ENCODE data around the gene SPATA2L. TPM values are rescaled to one million over a fixed set of nuclear protein-coding genes. Genes with fewer than 3 reads are reported as not detected.

The SPATA2L gene
- total RNA-seq, 1 experiment from 2014 or later: 12.7 TPM

DNA sequence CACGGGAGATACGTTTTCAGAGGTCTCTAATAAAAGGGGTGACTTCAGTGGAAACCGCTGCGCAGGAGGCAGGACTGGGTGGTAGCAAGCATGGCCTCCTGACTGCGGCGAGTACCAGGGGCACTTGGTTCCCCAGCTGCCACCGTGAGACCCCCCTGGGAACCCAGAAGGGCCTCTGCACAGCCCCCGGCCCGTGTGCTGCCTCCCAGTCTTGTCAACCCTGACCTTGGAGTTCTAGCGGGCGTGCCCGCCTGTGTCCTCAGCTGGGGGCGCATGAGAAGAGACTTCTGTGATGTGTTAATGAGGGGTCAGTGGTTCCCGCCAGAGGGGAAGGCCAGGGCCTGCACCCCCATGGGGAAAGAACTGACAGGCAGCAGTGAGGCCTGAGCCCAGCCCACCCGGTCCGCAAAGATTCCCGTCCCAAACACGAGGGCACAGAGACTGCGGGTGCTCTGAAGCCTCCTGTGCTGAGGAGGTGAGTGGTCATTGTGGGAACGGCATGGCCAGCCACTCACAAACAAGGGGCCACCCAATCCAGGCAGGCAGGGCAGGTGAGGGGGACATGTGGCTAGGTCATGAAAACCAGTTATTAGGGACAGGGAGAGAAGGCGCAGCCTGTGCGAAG lies 29.2 kb upstream of the SPATA2L start:
- no peak overlapping the region for H3K4me3 ChIP-seq (ENCODE audit: low read depth in 2 of 2, low read length in 2 of 2)
- DNase-seq (ENCODE audit: low read depth, low spot score) (no peak), ATAC-seq (no peak)
- intact Hi-C loops (cut with micrococcal nuclease; ENCODE audit: unreplicated experiment) (no loop called here), in situ Hi-C loops (cut with HindIII; ENCODE audit: low pct_unique_long_range_greater_than_20kb, low sequenced_read_pairs) (no loop called here)
- CTCF ChIA-PET: no interaction called here
- TF ChIP-seq, protein P1, sequence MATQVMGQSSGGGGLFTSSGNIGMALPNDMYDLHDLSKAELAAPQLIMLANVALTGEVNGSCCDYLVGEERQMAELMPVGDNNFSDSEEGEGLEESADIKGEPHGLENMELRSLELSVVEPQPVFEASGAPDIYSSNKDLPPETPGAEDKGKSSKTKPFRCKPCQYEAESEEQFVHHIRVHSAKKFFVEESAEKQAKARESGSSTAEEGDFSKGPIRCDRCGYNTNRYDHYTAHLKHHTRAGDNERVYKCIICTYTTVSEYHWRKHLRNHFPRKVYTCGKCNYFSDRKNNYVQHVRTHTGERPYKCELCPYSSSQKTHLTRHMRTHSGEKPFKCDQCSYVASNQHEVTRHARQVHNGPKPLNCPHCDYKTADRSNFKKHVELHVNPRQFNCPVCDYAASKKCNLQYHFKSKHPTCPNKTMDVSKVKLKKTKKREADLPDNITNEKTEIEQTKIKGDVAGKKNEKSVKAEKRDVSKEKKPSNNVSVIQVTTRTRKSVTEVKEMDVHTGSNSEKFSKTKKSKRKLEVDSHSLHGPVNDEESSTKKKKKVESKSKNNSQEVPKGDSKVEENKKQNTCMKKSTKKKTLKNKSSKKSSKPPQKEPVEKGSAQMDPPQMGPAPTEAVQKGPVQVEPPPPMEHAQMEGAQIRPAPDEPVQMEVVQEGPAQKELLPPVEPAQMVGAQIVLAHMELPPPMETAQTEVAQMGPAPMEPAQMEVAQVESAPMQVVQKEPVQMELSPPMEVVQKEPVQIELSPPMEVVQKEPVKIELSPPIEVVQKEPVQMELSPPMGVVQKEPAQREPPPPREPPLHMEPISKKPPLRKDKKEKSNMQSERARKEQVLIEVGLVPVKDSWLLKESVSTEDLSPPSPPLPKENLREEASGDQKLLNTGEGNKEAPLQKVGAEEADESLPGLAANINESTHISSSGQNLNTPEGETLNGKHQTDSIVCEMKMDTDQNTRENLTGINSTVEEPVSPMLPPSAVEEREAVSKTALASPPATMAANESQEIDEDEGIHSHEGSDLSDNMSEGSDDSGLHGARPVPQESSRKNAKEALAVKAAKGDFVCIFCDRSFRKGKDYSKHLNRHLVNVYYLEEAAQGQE (IDR thresholded peaks at IDR 0.05; ENCODE audit: insufficient read depth in 1 of 2, low read depth in 2 of 2, low read length in 1 of 2): no peak
- TF ChIP-seq, protein P2, sequence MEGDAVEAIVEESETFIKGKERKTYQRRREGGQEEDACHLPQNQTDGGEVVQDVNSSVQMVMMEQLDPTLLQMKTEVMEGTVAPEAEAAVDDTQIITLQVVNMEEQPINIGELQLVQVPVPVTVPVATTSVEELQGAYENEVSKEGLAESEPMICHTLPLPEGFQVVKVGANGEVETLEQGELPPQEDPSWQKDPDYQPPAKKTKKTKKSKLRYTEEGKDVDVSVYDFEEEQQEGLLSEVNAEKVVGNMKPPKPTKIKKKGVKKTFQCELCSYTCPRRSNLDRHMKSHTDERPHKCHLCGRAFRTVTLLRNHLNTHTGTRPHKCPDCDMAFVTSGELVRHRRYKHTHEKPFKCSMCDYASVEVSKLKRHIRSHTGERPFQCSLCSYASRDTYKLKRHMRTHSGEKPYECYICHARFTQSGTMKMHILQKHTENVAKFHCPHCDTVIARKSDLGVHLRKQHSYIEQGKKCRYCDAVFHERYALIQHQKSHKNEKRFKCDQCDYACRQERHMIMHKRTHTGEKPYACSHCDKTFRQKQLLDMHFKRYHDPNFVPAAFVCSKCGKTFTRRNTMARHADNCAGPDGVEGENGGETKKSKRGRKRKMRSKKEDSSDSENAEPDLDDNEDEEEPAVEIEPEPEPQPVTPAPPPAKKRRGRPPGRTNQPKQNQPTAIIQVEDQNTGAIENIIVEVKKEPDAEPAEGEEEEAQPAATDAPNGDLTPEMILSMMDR (IDR thresholded peaks at IDR 0.05): no peak
- TF ChIP-seq POLR2AphosphoS5 (IDR thresholded peaks at IDR 0.05; ENCODE audit: low read depth, low read length) (no peak), TCF7L2 (IDR thresholded peaks at IDR 0.05; ENCODE audit: low read depth, low read length) (no peak), SIN3A (IDR thresholded peaks at IDR 0.05; ENCODE audit: borderline replicate concordance, insufficient read depth, low read depth, low read length) (no peak)
- H3K4me1 ChIP-seq (ENCODE audit: control insufficient read depth, insufficient read depth, low read length): no peaks in the 10 kb centered on the region
- H3K9me3 ChIP-seq (ENCODE audit: control insufficient read depth, insufficient read depth, low read depth, low read length): no peaks in the 10 kb centered on the region
- no peaks in the 10 kb centered on the region for H3K27me3 ChIP-seq (ENCODE audit: control insufficient read depth, insufficient read depth, low read length)
- peaks cover 3% of the 10 kb centered on the region; the same call in 1 of the 2 replicates for H3K36me3 ChIP-seq (ENCODE audit: control insufficient read depth, insufficient read depth, low read length)
- no TSS peak for BruUV-seq (replicated peaks)
- H3K27ac ChIP-seq (ENCODE audit: low read length): no peak overlapping the region
- POLR2A ChIA-PET: no interaction called here

DNA sequence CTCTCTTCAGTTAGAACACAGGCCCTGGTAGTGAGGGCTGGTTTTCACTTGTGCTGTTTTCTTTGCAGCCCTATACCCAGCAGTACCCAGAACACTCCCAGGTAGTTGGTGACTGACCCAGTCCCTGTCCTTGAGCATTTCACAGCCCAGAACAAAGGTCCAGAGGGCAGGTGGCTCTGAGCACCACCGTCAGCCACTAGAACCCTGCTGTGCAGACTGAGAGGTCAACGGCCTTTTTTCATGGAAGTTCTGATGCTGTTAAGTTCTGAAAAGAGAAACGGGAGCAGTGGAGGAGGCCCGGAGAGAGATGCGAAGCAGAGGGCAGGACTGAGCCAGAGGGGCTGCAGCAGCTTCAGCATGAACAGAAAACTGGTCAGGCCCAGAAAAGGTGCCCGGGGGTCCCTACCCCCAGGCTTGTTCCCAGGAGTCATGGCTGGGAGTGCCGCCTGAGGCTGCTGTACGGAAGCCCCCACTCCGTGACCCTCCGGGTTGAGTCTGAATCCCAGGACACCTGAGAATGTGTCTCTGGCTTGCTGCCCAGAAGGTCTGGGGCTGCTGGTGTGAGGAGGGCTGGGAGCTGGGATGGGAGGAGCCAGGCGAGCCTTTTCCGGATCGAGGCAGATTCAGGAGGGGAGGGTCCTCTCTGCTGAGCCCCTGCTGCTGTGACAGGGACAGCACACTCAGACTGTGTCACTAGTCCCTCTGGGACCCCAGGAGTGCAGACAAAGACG lies 28.5 kb upstream of the SPATA2L start:
- Histone ChIP-seq H3K36me3 (ENCODE audit: control insufficient read depth, insufficient read depth, low read length) (peaks cover 3% of the 10 kb centered on the region; the same call in 1 of the 2 replicates), H3K4me3 (ENCODE audit: low read depth in 2 of 2, low read length in 2 of 2) (no peak overlapping the region), H3K27me3 (ENCODE audit: control insufficient read depth, insufficient read depth, low read length) (no peaks in the 10 kb centered on the region), H3K9me3 (ENCODE audit: control insufficient read depth, insufficient read depth, low read depth, low read length) (no peaks in the 10 kb centered on the region), H3K4me1 (ENCODE audit: control insufficient read depth, insufficient read depth, low read length) (no peaks in the 10 kb centered on the region), H3K27ac (ENCODE audit: low read length) (no peak overlapping the region)
- POLR2A ChIA-PET: no interaction called here
- TF ChIP-seq, protein P1 (IDR thresholded peaks at IDR 0.05; ENCODE audit: insufficient read depth in 1 of 2, low read depth in 2 of 2, low read length in 1 of 2): no peak
- TF ChIP-seq, protein P2 (IDR thresholded peaks at IDR 0.05): no peak
- no peak for TF ChIP-seq SIN3A (IDR thresholded peaks at IDR 0.05; ENCODE audit: borderline replicate concordance, insufficient read depth, low read depth, low read length)
- no peak for TF ChIP-seq TCF7L2 (IDR thresholded peaks at IDR 0.05; ENCODE audit: low read depth, low read length)
- TF ChIP-seq POLR2AphosphoS5 (IDR thresholded peaks at IDR 0.05; ENCODE audit: low read depth, low read length): no peak
- intact Hi-C loops (cut with micrococcal nuclease; ENCODE audit: unreplicated experiment) (no loop called here), in situ Hi-C loops (cut with HindIII; ENCODE audit: low pct_unique_long_range_greater_than_20kb, low sequenced_read_pairs) (no loop called here)
- no peak for DNase-seq (ENCODE audit: low read depth, low spot score)
- BruUV-seq (replicated peaks): no TSS peak
- CTCF ChIA-PET: no interaction called here
- no peak for ATAC-seq

All from Panc1 (cell line).